ENCODE data around the gene SAMD10. TPM values are rescaled to one million over a fixed set of nuclear protein-coding genes. Genes with fewer than 3 reads are reported as not detected.

Gene SAMD10
- polyA plus RNA-seq, 3 donors: 0.34 to 2.4 (median 0.67) TPM

DNA sequence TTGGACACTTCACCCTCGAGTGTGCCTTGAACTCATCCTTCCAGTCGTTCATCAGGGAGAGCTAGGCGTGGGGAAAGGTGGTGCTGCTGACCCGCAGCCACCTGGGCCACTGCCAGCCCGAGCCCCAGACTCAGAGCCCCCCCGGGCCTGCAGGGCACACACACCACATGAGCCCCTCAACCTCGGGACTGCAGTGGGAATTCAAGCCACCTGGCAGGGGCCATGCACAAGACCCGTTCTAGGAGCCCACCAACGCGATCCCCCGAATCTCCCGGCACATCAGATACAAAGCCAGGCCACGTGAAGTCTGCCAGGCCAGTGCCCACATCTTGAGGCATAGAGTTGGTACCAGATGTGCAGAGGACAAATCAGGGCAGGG, 12.5 kb downstream of the SAMD10 start:
- intact Hi-C loops (cut with micrococcal nuclease): no loop called here
- no peak overlapping the region for H3K4me2 ChIP-seq (replicated peaks; ENCODE audit: extremely low read depth, low read length, poor library complexity, severe bottlenecking)
- Mint-ChIP-seq H3K4me1 (peaks cover 10% of the 10 kb centered on the region), H3K9me3 (peaks cover 0 to 40% (median 14%) of the 10 kb centered on the region in 7 donors), H3K4me3 (no peak overlapping the region), H3K27ac (no peak overlapping the region), H3K27me3 (ENCODE audit: low read depth in 3 of 3) (peaks cover 12 to 21% (median 19%) of the 10 kb centered on the region in 3 donors), H3K36me3 (peaks cover 10 to 24% of the 10 kb centered on the region in 2 donors)
- peaks cover 0 to 24% of the 10 kb centered on the region in 2 donors for H3K9me3 ChIP-seq (replicated peaks in 1 of 2; ENCODE audit: control insufficient read depth in 1 of 2, insufficient read depth in 1 of 2, low read length in 2 of 2)
- no peak overlapping the region for H3K27ac ChIP-seq (ENCODE audit: low read depth in 1 of 2, low read length in 2 of 2)
- H3K27me3 ChIP-seq (ENCODE audit: control insufficient read depth in 2 of 2, insufficient read depth in 2 of 2, low read length in 2 of 2): peaks cover 0 to 10% of the 10 kb centered on the region in 2 donors
- H3K79me2 ChIP-seq (ENCODE audit: insufficient read depth, low read length): no peaks in the 10 kb centered on the region
- H3K4me3 ChIP-seq (replicated peaks in 1 of 3; ENCODE audit: low read depth in 2 of 3, low read length in 3 of 3): no peak overlapping the region
- no peak for DNase-seq
- H4K20me1 ChIP-seq (ENCODE audit: insufficient read depth, low read length): no peaks in the 10 kb centered on the region
- TF ChIP-seq, protein P1, sequence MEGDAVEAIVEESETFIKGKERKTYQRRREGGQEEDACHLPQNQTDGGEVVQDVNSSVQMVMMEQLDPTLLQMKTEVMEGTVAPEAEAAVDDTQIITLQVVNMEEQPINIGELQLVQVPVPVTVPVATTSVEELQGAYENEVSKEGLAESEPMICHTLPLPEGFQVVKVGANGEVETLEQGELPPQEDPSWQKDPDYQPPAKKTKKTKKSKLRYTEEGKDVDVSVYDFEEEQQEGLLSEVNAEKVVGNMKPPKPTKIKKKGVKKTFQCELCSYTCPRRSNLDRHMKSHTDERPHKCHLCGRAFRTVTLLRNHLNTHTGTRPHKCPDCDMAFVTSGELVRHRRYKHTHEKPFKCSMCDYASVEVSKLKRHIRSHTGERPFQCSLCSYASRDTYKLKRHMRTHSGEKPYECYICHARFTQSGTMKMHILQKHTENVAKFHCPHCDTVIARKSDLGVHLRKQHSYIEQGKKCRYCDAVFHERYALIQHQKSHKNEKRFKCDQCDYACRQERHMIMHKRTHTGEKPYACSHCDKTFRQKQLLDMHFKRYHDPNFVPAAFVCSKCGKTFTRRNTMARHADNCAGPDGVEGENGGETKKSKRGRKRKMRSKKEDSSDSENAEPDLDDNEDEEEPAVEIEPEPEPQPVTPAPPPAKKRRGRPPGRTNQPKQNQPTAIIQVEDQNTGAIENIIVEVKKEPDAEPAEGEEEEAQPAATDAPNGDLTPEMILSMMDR (IDR thresholded peaks at IDR 0.05): no peak
- WGBS (ENCODE audit: insufficient coverage): over 99% methylated on average over 13 of the region's 13 CpGs
- H2AFZ ChIP-seq (ENCODE audit: insufficient read depth, low read depth, low read length, poor library complexity, severe bottlenecking): no peak overlapping the region
- H3K4me1 ChIP-seq (ENCODE audit: control insufficient read depth in 1 of 2, insufficient read depth in 2 of 2, low read length in 2 of 2): peaks cover 11 to 15% of the 10 kb centered on the region in 2 donors
- peaks cover 4 to 8% of the 10 kb centered on the region in 2 donors for H3K36me3 ChIP-seq (replicated peaks in 1 of 2; ENCODE audit: control insufficient read depth in 1 of 2, insufficient read depth in 2 of 2, low read length in 2 of 2)
- no peak overlapping the region for H3K9ac ChIP-seq (ENCODE audit: insufficient read depth, low read length, poor library complexity, severe bottlenecking)

DNA sequence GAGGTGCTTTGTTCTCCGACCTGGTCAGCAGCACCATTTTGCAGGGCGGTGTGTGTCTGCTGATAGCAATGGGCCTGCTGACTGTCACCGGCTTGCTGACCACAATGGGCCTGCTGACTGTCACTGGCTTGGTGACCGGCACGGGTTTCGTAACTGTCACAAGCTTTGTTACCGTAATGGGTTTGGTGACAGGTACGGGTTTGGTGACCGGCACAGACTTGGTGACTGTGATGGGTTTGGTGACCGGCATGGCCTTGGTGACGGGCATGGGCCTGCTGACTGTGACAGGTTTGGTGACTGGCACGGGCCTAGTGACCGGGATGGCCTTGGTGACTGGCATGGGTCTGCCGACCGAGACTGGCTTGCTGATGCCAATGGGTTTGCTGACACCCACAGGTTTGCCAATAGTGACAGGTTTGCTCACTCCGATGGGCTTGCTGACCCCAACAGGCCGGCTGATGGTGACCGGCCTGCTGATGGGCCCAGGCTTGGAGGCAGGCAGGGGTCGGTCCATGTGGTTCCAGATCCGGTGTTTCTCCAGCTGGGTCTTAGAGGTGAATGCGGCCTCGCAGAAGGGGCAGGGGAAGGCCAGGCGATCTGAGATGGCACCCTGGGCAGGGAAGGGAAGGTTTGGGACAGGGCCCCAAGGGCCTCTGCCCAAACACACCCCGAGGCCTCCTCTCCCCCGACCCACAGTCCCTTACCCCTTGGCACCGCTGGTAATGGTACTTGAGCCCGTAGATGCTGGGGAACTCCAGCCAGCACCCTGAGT, 13.1 kb downstream of the SAMD10 start:
- Mint-ChIP-seq H3K9me3 (peaks cover 0 to 39% (median 14%) of the 10 kb centered on the region in 7 donors), H3K36me3 (peaks cover 14 to 28% of the 10 kb centered on the region in 2 donors), H3K4me1 (peaks cover 10% of the 10 kb centered on the region), H3K4me3 (no peak overlapping the region), H3K27me3 (ENCODE audit: low read depth in 3 of 3) (peaks cover 12 to 21% (median 15%) of the 10 kb centered on the region in 3 donors), H3K27ac (no peak overlapping the region)
- peaks cover 0 to 10% of the 10 kb centered on the region in 2 donors for H3K27me3 ChIP-seq (ENCODE audit: control insufficient read depth in 2 of 2, insufficient read depth in 2 of 2, low read length in 2 of 2)
- peaks cover 11 to 15% of the 10 kb centered on the region in 2 donors for H3K4me1 ChIP-seq (ENCODE audit: control insufficient read depth in 1 of 2, insufficient read depth in 2 of 2, low read length in 2 of 2)
- no peak overlapping the region for H3K4me3 ChIP-seq (replicated peaks in 1 of 3; ENCODE audit: low read depth in 2 of 3, low read length in 3 of 3)
- 97% methylated on average over 23 of the region's 27 CpGs for WGBS (ENCODE audit: insufficient coverage)
- H2AFZ ChIP-seq (ENCODE audit: insufficient read depth, low read depth, low read length, poor library complexity, severe bottlenecking): no peak overlapping the region
- no peak overlapping the region for H3K4me2 ChIP-seq (replicated peaks; ENCODE audit: extremely low read depth, low read length, poor library complexity, severe bottlenecking)
- TF ChIP-seq, protein P1 (IDR thresholded peaks at IDR 0.05): no peak
- no peak for DNase-seq
- H3K79me2 ChIP-seq (ENCODE audit: insufficient read depth, low read length): no peaks in the 10 kb centered on the region
- H3K36me3 ChIP-seq (replicated peaks in 1 of 2; ENCODE audit: control insufficient read depth in 1 of 2, insufficient read depth in 2 of 2, low read length in 2 of 2): peaks cover 4 to 14% of the 10 kb centered on the region in 2 donors
- peaks cover 0 to 24% of the 10 kb centered on the region in 2 donors for H3K9me3 ChIP-seq (replicated peaks in 1 of 2; ENCODE audit: control insufficient read depth in 1 of 2, insufficient read depth in 1 of 2, low read length in 2 of 2)
- no peak overlapping the region for H3K9ac ChIP-seq (ENCODE audit: insufficient read depth, low read length, poor library complexity, severe bottlenecking)
- no peak overlapping the region for H3K27ac ChIP-seq (ENCODE audit: low read depth in 1 of 2, low read length in 2 of 2)
- intact Hi-C loops (cut with micrococcal nuclease): no loop called here
- H4K20me1 ChIP-seq (ENCODE audit: insufficient read depth, low read length): no peaks in the 10 kb centered on the region
